SU-DHL-6 (cell line): ENCODE data around the gene TREML1.

Experiments
- CTCF ChIP-seq: fragments of 200-600 bp; sonication (generic); IDR thresholded peaks from one replicate; pipeline ENCODE4 v1.5.1; 2017; ENCODE audit warnings: antibody characterized with exemption, mild to moderate bottlenecking, low read length, moderate library complexity; ENCODE audit not compliant: insufficient read depth, poor library complexity, severe bottlenecking
- EZH2phosphoT487 ChIP-seq: fragments of 200-600 bp; sonication (generic), shearing (Covaris generic); conservative IDR thresholded peaks from 2 replicates; pipeline ENCODE4 v1.6.1; 2018; ENCODE audit warnings: mild to moderate bottlenecking, antibody characterized with exemption, low read length, moderate library complexity, mixed read lengths

GRCh38 chr6:41159415-41160082 lies 5.4 kb upstream of the TREML1 start:
- TF ChIP-seq CTCF (no peak), EZH2phosphoT487 (no peak)
